Medulla oblongata (tissue), 1 donor: Measurements from ENCODE around the gene POLR3H.
A peak's percentile ranks its signal among the peaks of the same experiment; 100 is the strongest.
"Not testable (repeated sequence)": the region's sequence is repeated elsewhere in the genome, so short reads cannot be mapped to it uniquely, and the experiment has no call there.

Experiments
- DNase-seq: peaks from one replicate; pipeline ENCODE4 v3.0.0-alpha.2; 2015; ENCODE audit errors: extremely low spot score

The POLR3H gene

DNA sequence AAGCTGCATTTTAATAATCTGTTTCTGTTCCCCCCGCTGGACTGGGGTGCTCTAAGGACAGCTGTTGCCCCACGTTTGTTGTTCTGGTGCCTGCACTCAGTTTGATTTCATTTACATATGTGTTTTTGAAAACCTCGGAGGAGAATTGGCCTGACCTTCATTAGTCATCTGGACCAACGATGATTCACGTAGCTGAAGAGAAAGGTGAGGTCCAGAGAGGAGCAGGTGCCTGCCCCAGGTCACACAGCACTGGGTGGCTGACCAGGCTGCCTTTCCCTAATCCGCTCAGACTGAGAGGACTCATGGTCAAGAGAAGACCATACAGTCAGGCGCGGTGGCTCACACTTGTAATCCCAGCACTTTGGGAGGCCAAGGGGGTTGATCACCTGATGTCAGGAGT is 20.3 kb upstream of the POLR3H start:
- no peak for DNase-seq

DNA sequence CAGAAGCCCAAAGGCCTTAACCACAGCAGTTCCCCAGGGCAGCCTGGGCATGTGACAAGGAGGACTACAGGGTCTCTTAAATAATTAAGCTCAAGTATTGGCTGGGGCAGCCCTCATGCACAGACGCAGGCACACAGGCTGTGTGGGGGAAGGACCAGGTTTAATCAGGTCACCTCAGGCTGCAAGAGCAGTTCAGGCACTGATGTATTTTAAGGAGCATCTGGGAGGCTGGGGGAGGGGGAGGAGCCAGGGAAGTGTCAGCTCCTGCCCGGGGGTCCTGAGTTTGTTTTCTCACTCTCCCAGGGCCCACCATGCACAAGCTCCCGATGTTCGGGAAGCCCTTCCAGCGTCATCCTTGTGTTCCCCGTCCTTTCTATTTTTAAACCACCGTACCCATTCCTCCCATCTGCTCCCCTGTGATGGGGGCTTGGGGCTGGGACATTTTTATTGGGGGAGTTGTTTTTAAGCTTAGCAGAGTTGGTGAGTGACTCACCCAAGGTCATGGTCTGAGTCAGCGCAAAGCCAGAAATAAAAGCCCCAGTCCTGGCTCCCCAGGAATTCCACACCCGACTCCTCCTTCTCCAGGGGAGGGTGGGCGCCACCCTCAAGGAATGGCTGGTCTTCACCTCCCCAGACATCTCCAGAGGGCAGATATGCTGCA is 18.9 kb upstream of the POLR3H start:
- no peak for DNase-seq

DNA sequence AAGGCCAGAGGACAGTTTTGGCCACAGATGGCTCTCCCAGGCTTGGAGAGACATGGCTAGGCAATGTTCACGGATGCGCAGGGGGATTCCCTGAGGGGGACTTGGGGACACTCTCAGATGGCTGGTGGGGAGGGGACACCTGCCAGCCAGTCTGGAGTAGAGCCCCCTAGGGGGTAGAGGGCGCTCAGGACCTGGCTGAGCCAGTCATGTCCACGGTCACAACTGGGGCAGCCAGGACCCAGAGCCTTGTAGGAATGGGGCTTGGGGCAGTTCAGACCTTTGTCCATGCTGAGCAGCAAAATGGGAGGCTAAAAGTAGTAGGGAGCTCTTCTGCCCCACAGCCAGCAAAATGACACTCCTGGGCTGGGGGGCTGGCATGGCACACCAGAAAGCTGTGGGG is 18.2 kb upstream of the POLR3H start:
- no peak for DNase-seq

DNA sequence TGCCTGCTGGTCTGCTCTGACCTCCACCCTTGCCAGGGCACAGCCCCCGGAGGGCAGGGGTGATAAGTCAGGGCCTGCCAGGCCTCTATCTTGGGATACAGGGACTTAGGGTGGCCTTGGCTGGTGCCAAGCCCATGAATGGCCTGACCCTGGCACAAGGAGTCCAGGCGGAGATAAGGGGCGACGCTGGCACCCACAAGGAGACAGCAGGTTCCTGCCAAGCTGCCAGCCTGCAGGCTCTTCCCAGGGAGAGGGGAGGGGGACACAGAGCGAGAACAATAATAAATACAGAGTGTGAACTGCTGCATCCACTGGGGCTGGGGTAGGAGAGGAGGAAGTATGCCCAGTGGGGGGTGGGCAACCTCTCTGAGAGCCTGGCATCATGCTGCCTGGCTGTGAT is 17.5 kb upstream of the POLR3H start:
- DNase-seq: no peak

DNA sequence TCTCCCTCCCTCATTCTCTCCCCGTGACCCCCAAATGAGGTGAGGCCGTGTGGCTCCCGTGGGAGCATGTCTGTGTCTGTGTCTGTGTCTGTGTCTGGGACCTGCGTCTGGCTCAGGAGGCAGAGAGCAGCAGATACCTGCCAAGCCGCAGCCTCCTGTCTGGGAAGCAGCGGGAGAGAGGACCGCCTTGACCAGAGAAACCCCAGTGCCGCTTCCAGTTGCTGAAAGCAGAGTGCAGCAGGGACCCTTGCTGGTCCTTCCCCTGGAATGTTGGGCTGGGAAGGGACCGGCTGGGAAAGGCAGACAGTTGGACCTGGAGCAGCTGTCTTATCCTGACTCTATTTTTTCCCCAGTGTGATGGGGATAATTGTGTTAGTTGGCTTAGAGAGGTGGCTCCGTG is 17.1 kb upstream of the POLR3H start:
- DNase-seq: no peak

DNA sequence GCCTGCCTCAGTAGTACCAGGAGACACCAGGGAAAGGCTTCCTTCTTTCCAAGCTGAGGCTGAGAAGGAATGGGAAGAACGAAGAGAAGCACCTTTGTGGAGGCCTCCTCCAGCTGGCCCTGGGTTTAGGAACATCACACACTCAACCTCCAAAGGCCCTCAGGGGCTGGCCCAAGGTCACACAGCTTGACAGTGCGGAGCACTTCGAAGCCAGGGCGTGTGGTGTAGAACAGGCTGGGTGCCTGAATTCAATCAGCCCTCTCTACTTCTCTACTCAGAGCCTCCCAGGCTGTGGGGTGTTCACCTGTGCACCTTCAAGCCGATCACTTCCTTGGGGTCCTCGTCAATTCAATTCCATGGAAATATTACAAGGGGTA is 15.8 kb upstream of the POLR3H start:
- DNase-seq: no peak

DNA sequence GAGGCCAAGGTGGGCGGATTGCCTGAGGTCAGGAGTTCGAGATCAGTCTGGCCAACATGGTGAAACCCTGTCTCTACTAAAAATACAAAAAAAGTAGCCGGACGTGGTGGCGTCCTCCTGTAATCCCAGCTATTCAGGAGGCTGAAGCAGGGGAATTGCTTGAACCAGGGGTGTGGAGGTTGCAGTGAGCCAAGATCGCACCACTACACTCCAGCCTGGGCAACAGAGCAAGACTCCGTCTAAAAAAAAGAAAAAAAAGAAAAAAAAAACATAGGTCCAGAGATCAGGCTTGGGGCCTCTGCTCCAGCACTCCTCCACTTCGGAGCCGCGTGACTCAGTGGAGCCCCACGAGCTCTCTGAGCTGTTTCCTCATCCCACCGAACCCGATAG is 14.0 kb upstream of the POLR3H start:
- not testable (repeated sequence) for DNase-seq

DNA sequence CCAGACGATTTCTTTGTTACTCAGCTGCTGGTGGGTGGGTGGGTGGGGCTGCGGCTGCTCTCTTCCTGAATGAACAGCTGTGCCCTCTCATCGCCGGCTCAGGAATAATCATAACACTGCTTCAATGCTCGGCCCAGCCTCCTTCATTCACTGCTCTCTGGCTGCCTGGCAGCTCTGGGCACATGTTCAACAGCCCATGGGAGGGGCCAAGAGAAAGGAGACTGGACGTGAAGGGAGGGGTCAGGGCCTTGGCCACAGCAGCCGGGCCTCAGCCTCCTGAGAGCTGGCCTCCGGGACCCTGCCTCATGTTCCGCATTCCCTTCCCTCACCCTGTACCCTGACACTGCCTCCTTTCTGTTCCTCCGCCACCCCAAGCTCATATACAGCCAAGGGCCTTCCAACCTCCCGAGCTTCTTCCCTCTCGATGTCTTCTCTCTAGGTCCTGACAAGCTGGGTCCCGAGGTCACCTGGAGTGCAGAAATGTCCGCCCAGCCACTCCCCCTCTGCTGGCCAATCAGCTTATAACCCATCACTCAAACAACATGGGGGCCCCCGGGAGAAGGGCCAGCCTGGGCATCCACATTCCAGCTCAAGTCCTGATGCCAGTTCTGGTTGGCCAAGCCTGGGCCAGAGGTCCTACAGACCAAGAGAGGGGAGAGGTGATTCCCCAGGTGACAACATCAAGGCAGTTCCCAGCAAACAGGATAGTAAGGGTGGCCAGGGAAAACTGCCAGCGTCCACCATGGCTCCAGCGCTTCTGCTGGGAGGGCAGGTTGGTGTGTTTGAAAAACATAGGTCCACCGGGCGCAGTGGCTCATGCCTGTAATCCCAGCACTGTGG is 13.4 kb upstream of the POLR3H start:
- DNase-seq: peak; percentile 86

DNA sequence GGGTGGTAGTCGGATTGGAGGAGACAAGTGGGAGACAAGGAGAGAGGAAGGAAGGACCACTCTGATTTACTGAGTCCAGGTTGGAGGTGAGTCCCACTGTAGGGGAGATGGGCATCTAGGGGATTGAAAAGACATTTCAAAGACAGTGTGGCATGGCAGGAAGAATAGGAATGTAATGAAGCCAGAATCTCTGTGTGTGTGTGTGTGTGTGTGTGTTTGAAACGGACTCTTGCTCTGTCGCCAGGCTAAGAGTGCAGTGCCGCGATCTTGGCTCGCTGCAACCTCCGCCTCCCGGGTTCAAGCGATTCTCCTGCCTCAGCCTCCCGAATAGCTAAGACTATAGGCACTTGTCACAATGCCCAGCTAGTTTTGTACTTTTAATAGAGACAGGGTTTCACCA is 12.3 kb upstream of the POLR3H start:
- no peak for DNase-seq

DNA sequence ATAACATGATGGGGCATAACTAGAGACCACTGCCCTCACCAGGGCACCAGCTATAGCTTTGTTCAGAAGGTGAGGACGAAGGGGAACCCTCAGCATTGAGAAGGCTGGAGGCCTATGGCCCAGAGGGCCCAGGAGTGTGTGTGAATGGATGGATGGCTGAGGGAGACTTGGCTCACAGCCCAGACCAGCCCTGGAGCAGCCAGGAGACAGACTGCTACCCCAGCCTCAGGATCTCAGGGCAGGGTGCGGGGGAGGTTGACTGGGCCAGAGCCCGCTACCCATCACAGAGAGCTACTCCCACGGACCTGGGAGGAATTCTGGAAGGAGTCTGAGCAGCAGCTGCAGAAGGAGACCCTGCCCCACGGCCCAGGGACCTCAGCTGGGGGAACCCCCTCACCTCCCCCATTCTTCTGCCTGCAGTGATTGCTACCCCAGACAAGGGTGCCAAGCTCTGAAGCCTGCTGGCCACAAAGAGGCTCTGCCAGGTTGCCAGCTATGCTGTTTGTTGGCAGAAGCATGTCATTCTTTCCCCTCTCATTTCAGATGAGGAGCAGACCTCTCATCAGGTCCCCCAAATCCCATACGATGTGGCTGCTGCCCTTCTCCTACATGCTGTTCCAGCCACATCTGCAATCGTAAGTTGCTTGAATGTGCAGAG is 11.2 kb upstream of the POLR3H start:
- DNase-seq: no peak

DNA sequence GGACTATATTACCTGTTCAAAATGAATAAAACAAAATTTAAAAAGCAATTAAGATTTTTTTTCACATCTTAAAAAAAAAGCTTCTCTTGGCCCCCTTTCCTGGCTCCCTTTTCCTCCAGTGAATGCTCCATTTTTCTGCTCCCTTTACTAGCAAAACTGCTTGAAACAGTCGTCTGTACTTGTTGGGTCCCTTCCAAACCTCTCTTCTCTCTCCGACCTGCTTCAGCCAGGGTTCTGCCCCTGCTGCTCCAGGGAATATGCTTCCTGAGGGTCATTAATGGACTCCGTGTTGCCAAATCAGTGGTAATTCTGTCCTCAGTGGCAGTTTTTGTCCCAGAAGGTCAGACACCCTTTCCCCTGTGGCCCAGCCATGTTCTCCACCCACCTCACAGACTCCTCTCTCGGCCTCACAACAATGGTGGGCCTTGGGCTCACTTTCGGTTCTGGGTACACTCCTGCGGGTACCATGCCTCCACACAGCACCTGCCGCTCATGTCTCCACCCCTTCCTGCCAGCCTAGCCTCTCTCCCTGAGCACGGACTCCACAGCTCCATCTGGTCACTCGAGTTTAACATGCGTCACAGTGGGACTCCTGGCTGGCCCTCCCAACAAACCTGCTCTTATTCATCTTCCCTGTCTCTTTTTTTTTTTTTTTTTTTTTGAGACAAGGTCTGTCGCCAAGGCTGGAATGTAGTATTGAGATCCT is 7.8 kb upstream of the POLR3H start:
- no peak for DNase-seq

DNA sequence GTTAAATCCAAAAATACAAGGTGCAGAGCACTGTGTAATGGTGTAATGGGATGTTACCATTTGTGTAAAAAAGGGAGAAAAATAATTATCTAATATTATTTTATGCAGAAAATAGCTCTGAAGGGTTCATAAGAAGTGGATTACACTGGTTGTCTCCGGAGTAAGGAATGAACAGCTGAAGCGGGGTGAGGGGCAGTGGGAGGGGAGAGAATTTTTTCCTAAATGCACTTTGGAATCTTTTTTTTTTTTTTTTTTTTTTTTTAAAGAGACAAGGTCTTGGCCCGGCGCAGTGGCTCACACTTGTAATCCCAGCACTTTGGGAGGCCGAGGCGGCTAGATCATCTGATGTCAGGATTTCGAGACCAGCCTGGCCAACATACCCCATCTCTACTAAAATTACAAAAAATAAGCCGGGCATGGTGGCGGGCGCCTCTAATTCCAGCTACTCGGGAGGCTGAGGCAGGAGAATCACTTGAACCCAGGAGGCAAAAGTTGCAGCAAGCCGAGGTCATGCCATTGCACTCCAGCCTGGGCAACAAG is 6.8 kb upstream of the POLR3H start:
- DNase-seq: no peak

DNA sequence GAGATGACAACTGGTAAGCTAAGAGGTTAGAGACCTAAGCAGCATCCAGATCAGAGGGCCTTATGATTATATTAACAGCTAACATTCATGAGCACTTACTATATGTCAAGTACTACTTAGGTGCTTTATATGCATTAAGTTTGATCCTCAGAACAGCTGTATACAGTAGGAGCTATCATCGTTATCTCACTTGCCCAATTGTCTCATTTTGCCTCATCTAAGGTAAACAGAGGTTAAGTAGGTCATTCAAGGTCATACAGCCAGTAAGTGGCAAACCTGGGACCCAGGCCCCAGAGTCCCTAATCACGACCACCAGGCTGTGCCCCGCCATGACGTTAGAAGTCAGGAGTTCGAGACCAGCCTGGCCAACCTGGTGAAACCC is 4.6 kb upstream of the POLR3H start:
- no peak for DNase-seq

DNA sequence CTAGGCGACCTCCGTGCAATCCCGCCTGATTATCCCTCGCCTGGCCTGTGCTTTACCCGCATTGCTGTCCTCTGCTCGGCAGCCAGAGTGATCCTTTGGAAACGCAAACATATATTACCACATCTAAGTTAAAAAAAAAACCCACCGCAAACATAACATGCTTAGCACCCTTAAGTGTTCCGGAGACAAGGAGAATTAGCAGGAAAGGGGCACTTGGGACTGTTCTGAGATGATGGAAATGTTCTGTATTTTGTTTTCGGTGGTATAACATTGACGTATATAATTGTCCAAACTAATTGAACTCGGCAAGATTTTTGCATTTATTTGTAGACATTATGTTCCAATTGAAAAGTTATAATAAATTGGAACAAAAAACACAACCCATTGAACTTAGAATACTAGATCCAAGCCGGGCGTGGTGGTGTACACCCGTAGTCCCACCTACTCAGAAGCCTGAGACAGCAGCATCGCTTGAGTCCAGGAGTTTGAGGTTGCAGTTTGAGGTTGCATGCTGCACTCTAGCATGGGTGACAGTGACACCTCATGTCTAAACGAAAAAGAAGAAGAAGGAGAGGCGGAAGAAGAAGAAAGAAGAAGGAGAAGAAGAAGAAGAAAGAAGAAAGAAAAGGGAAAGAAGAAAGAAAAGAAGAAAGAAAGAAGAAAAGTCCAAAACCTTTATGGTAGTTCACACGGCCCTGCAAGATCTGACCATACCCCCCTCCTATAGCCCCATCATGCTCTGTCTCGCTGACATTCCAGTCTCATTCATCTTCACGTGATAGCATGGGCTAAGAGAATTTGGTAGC is 604 bp upstream of the POLR3H start:
- DNase-seq: no peak

DNA sequence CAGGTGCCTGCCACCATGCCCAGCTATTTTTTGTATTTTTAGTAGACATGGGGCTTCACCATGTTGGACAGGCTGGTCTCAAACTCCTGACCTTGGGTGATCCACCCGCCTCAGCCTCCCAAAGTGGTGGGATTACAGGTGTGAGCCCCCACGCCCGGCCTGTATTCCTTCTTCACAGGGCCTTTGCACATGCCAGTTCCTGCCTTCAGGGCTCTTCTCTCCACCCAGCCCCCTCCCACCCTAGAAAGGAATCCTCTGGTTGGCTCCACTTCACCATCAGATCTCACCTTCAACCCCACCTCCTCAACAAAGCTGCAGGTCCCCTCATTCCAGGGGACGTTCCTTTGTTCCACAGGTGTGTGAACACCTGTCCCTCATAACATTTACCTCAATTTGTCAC is 2.0 kb downstream of the POLR3H start:
- no peak for DNase-seq

DNA sequence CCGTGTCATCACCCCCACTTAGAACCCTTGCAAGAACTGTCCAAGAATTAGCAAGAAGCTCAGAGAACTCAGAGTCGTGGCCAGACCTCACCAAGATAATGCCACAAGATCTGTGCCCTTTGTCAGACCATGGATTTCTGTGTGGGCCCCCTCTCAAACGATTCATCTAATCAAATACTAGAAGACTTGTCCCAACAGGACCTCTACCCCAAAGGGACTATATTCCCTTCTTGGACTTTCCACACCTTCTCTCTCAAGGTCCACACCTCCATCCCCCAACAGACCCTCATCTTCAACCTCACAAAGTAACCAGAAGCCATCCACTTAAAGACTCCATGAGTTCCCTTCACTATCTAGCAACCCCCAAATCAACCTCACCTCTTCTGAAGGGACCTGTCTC is 2.8 kb downstream of the POLR3H start:
- peak; percentile 11 for DNase-seq

DNA sequence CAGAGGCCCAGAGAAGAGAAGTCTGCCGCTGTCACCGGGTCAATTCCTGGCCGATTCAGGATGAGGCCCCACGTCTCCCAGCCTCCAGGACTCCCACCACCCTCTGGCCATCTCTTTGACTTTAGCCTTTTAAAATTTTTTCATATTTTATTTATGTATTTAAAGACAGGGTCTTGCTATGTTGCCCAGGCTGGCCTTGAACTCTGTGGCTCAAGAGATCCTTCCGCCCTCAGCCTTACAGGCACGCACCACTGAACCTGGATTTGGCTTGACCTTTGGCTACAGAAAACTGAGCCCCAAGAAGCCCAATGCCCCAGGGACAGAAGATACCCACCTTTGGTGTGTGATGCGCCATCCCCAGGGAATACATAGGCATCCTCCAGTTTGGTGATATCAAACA is 3.9 kb downstream of the POLR3H start:
- DNase-seq: no peak

DNA sequence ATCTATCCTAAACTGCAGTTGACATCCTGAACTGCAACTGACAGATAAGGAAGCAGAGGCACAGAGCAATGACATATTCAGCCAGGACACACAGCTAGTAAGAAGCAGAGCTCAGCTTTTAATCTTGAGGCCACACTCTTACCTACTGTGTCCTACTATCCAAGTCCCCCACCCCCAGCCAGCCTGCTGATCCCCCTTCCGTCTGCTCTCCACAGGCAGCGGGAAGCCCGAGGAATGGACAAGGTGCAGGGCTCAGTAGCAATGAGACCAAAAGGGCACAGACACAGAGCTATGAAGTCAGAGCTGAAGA is 4.3 kb downstream of the POLR3H start:
- peak; percentile 5 for DNase-seq

DNA sequence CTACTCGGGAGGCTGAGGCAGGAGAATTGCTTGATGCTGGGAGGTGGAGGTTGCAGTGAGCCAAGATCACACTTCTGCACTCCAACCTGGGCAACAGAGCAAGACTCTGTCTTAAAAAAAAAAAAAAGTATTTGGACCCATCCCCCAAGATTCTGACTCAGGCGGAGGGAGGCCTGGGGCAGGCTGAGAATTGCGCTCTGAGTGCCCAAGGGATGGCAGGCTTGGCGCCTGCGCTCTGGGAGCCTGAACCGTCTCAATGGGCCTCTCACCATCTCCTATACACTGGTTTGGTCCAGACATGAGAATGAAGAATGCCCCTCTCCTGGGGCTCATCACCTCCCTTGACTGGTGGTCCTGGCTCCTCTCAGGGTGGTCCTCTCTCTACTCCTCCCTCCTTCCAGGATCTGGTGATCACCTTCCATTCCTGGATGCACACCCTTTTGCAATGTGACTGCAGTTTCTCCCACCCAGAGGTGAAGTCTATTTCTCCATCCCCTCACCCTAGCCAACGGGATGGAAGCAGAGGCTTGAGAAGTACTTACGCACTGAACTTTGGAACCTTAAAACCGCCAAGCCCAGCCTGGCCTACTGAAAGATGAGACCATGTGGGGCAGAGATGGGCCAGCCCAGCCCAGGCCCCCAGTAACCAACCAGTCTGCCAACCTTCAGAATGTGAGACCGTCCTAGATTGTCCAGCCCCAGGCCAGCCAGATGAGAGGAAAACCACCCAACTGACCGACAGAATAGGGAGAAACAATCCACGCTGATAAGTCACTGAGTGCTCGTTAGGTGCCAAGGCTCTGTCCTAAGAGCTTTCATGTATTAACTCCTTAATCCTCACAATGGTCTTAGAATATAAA is 4.9 kb downstream of the POLR3H start:
- peak; percentile 23 for DNase-seq

DNA sequence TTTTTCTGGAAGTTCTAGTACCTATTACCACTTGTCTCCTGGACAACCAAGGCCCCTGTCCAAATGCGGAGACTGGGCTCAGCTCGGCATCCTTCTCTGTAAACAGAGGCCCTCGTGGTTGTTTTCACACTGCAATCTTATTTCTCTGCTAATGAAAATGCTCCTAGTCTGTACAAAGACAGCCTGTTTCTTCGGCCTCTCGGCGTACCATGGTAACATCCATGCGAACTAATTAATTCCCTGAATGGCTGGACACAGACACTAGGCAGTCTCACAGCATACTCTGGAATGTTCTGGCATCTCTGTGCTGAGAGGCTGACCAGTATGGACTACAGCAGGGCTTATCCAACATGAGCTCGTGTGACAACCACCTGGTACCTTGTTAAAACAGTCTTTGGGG is 5.7 kb downstream of the POLR3H start:
- peak; percentile 95 for DNase-seq

DNA sequence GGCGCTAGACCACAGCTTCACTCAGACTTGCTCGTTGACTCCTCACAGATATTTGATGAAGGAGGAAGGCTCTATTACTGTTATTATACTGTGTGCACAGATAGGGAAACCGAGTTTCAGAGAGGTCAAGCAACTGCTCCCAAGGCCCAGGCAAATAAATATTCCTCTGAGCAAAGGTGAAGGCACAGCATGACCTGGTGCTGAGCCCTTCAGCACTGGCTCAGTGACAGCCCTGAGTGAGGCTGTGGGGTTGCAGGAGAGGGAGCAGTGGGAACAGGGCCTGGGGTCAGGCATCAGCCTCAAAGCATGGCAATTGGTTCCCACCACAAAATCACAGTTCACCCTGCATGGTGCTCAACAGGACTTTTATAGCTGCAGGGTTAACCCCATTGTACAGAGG is 7.1 kb downstream of the POLR3H start:
- no peak for DNase-seq
